Hypothalamus (tissue), 51 donors: ENCODE results near the gene SLC26A4.
A peak's percentile ranks its signal among the peaks of the same experiment; 100 is the strongest.

Experiments
- DNase-seq, 51 donors: peaks; one replicate each; lab custom pipeline; 2025; lab: John Stamatoyannopoulos, UW

SLC26A4 gene

GRCh38 chr7:107742678-107743566 lies 82.3 kb downstream of the SLC26A4 start:
- DNase-seq, result peak in 37 of 51 donors; percentile 27 to 83 (median 54)

- DNase-seq, result peak; percentile 87 to 99 (median 94)
Measured at GRCh38 chr7:107743567-107744344, 83.1 kb downstream of the SLC26A4 start, which contains the start of gene CBLL1. TSS of gene CBLL1 (plus strand) at chr7:107744142. CDS start at chr7:107744164, 22 bp downstream.

- DNase-seq, result peak in 1 of 51 donors; percentile 62
Measured at GRCh38 chr7:107744345-107744750, 83.7 kb downstream of the SLC26A4 start.

- DNase-seq, result no peak
Measured at GRCh38 chr7:107746006-107746405, 85.4 kb downstream of the SLC26A4 start.

- no peak for DNase-seq
Measured at GRCh38 chr7:107751113-107751512, 90.5 kb downstream of the SLC26A4 start.

- no peak for DNase-seq
Measured at GRCh38 chr7:107754642-107755041, 94.0 kb downstream of the SLC26A4 start.

GRCh38 chr7:107758667-107759066 lies 98.0 kb downstream of the SLC26A4 start:
- DNase-seq, result no peak

GRCh38 chr7:107767391-107767790 lies 106.8 kb downstream of the SLC26A4 start:
- no peak for DNase-seq
